Medulla oblongata (tissue), 1 donor: Measurements from ENCODE around the gene MYL5.

Source experiments
- DNase-seq: peaks from one replicate; pipeline ENCODE4 v3.0.0-alpha.2; 2015; ENCODE audit errors: extremely low spot score

Gene MYL5

DNA sequence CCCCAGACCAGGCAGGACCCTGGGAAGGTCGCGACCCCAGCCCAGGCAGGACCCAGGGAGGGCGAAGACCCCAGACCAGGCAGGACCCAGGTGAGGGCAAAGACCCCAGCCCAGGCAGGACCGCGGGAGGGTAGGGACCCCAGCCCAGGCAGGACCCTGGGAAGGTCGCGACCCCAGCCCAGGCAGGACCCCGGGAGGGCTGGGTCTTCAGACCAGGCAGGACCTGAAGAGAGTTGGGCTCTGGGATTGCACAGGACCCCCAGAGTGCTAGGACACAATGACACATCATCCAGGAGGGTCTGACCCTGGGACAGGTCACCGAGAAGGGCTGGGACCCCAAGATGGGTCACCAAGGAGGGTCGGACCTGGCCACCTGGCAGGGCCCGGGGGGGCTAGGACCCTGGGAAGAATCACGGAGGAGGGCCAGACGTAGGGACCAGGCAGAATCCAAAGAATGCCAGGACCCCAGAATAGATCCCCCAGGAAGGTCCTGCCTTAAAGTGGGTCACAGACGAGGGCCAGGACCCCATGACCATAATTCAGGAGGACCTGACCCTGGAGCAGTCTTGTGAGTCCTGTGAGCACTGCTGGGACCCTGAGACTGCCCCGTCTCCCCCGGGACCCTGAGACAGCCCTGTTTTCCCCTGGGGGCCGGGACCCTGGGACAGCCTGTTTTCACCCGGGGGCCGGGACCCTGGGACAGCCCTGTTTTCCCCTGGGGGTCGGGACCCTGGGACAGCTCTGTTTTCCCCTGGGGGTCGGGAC is 32.7 kb downstream of the MYL5 start:
- no peak for DNase-seq

DNA sequence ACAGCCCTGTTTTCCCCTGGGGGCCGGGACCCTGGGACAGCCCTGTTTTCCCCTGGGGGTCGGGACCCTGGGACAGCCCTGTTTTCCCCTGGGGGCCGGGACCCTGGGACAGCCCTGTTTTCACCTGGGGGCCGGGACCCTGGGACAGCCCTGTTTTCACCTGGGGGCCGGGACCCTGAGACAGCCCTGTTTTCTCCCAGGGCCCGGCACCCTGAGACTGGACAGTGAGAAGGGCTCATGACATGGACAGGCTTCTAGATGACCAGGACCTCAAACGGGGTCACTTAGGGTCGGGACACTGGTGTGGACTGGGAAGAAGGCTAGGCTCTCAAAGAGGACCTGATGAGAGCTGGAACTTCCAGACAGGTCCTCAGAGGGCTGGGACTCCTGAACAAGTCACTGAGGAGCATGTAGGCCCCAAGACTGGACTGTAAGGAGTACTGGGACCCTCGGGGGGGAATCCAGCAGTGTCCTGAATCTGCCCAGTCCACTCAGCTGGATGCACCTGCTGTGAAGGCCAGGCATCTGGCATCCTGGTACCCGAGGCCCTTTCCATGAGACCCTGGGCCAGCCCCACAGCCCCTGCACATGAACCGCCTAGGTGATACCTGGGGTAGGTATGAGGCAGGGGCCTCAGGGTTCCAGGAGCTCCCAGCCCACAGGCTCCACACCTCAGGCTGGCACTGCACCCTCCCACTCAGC is 33.7 kb downstream of the MYL5 start:
- no peak for DNase-seq

- DNase-seq = no peak
Observed at GRCh38 chr4:708631-708933, 34.2 kb downstream of the MYL5 start.

GRCh38 chr4:709348-709747 is 35.0 kb downstream of the MYL5 start:
- no peak for DNase-seq

DNA sequence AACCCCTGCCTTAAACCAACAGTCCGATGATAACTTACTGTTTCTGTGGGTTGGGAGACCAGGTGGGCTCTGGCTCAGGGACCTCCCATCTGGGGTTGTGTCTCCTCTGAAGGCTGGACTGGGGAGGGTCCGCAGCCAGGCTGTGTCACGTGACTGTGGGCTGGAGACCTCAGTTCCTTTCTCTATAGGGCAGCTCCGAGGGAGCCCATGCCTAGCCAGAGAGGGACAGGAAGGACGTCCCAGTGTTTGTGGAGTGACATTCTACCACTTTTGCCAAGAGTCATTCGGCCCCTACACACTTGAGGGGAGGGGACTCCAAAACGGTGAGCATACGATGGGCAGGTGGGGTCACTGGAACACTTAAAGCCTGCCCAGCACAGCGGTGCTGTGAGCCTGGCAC is 35.8 kb downstream of the MYL5 start:
- no peak for DNase-seq

DNA sequence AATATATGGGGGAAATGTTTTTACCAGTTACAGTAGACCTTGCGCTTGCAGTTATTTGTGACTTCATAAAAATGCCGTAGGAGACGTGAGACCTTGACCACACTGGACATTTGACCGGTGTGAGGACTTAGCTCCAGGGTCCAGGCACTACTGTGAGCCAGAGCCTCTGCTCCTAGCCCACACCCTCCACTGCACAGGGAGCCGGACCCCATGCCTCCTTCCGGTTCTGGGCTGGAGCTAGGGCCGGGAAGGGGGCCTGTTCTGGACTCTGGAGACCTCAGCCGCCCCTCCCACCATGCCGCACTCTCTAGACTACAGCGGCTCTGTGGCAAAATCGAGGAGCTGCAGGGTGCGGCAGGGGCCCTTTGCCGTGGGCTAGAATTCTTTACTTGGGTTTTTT is 36.6 kb downstream of the MYL5 start:
- no peak for DNase-seq

GRCh38 chr4:712093-712492 is 37.8 kb downstream of the MYL5 start:
- DNase-seq = no peak

GRCh38 chr4:712916-713632 is 38.7 kb downstream of the MYL5 start:
- no peak for DNase-seq

DNA sequence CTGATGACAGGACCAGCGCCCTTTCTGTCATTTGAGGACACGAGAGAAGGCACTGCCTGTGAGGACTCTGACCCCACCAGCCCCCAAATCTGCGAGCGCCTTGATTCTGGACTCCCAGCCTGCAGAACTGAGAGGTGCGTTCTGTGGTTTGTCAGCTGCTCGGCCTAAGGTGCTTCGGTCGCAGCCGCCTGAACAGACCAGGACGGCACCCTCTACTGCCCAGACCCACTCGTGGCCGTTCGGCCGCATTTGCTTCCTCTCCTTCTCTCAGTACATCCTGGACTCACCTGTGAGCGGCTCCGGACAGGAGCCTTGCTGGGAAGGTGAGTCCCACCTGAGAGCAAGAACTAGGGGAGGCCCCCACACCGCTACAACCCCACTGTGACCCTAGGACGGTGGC is 39.7 kb downstream of the MYL5 start:
- DNase-seq = no peak

- DNase-seq = no peak
Observed at GRCh38 chr4:717601-718320, 43.4 kb downstream of the MYL5 start.

DNA sequence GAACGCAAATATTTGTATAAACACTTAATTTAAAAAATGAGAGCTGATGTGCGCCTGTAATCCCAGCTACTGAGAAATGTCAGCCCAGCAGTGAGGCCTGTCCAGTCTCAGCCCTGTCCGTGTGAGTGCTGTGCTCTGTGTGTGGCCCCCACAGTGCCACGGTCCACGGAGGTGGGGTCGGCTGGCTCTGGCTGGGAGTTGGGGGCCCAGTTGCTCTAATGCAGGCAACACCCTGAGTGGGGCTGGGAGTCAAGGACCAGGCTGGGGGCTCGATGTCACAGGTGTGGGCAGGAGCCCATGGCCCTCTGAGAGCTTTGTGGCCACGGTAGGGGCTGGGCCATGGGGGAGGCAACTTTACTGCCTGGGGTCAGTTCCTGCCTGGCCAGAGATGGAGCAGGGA is 44.1 kb downstream of the MYL5 start:
- no peak for DNase-seq

GRCh38 chr4:720111-720860 is 45.9 kb downstream of the MYL5 start:
- no peak for DNase-seq

DNA sequence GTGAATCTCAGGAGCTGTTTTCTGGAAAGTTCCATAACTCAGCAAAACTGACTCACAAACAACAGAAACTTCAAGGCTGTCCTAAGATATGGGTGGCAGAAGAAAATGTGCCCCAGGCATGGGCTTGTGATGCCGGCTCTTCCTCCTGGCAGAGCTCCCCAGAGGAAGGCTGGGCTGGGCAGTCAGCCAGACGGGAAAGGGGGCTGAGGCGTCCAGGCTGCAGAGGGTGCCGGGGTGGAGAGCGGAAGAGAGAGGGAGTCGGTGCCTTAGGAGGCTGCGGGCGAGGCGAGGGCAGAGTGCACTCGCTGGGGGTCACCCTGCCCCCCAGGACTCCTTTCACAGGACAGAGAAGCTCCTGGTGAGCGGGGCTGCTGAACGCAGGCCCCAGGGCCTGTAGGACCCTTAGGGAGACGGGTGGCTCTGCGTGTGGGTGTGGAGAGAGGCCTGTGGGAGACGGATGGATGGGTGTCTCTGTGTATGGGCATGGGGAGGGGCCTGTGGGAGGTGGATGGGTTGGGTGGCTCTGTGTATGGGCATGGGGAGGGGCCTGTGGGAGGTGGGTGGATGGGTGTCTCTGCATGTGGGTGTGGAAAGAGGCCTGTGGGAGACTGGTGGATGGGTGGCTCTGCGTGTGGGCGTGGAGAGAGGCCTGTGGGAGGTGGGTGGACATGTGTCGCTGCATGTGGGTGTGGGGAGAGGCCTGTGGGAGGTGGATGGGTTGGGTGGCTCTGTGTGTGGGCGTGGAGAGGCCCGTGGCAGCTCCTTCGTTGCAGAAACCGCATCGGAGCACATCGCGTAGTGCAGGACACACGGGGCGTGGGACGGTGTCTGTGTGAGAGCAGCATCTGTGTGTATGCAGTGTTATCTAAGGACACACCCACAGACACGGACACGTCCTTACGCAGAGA is 47.2 kb downstream of the MYL5 start:
- peak; percentile 45 for DNase-seq

- no peak for DNase-seq
Observed at GRCh38 chr4:722169-722725, 47.9 kb downstream of the MYL5 start.

DNA sequence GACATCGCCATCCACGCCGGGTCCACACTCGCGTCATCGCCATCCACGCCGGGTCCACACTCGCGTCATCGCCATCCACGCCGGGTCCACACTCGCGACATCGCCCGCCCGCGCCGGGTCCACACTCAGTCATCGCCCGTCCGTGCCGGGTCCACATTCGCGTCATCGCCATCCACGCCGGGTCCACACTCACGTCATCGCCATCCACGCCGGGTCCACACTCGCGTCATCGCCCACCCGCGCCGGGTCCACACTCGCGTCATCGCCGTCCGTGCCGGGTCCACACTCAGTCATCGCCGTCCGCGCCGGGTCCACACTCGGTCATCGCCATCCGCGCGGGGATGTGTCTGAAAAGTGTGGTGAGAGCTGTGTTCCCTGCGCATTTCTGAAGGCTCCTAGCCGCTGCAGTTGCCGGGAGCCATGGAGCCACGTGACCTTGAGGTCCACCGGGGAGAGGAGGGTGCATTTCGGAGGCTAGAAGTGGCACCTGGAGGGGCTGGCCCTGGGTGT is 48.6 kb downstream of the MYL5 start:
- no peak for DNase-seq

DNA sequence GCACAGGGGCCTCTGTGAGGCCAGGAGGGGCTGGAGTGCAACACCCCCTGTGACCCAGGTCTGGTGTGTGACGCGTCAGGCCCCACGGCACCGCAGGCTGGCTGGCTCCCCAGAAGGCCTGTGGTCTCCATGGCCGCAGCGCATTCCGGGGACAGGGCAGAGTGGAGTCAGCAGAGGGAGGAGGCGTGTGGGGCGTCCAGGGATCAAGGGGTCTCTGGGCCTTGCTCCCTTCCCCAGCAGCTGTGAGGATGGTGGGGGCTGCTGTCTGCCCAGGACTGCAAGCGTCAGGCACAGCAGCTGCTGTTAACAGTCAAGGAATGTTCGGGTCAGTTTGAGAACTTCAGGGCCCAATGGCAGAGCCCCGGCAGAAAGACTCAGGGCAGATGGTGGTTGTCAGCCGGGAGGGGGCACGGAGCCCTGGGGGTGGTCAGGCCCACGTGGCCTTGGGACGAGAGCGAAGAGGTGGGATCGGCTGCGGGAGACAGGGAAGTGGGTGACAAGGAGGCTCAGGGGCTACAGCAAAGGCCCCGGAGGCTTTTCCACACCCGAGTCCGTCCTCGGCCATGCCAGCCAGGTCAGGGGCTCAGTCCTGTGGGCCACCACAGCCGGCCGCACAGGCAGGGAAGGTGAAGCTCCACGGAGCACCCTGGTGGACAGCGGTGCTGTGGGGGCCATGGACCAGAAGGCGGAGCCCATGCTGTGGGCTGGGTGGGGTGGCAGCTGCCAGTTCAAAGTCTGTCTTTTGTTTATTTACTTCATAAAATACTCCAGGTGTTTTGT is 49.6 kb downstream of the MYL5 start:
- DNase-seq = peak; percentile 32

DNA sequence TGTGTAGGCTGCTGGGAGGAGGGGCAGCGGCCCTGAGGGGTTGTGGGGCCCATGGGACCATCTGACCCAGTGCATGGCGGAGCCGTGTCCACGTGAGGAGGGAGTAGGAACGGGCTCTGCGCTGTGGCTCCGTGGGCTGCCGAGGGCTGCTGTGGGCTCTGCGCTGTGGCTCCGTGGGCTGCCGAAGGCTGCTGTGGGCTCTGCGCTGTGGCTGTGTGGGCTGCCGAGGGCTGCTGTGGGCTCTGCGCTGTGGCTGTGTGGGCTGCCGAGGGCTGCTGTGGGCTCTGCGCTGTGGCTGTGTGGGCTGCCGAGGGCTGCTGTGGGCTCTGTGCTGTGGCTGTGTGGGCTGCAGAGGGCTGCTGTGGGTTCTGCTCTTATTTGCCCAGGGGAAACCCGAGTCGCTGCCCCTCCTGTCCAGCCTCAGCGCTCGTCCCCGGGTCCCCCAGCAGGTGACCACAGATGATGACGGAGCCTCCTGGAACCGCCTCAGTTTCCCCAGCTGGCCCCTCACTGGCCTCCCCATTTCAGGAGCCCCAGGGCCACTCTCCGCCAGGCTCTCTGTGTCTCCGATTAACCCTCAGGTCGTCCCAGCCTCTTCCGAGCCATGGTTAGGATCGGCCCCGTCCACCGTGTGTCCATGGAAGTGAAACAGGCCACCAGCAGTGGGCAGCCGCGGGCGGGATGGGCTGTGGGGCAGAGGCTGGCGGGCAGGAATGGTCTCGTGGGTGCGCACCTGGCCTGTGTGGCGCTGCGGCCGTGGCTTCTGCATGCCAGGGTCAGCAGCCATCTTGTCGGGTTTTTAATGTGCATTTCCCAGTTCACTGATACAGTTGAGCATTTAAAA is 51.3 kb downstream of the MYL5 start:
- no peak for DNase-seq

GRCh38 chr4:726235-726787 is 52.0 kb downstream of the MYL5 start:
- DNase-seq = no peak
